Activated T-helper 1 cell treated with anti-CD3 and anti-CD28 coated beads, Interleukin-2, amount 50 U/mL, for 16 hours (primary cell): ENCODE measurements around the gene PNLDC1.
"Not testable (repeated sequence)": the region's sequence is repeated elsewhere in the genome, so short reads cannot be mapped to it uniquely, and the experiment has no call there.

ENCODE experiments used
- DNase-seq, 2 donors: peaks; one replicate each; pipeline ENCODE4 v3.0.0-alpha.2; 2020; ENCODE audit warnings: low read depth in 1 of 2, low spot score in 1 of 2

Gene PNLDC1

GRCh38 chr6:159817951-159818739 lies 18.1 kb downstream of the PNLDC1 start:
- no peak for DNase-seq

- DNase-seq: no peak
Observed at GRCh38 chr6:159819098-159819497, 19.0 kb downstream of the PNLDC1 start.

GRCh38 chr6:159819932-159820640 lies 20.0 kb downstream of the PNLDC1 start:
- no peak for DNase-seq

- no peak for DNase-seq
Observed at GRCh38 chr6:159821122-159821521, 21.0 kb downstream of the PNLDC1 start.

GRCh38 chr6:159821726-159822125 lies 21.6 kb downstream of the PNLDC1 start:
- no peak for DNase-seq

- DNase-seq: no peak
Observed at GRCh38 chr6:159823953-159824352, 23.9 kb downstream of the PNLDC1 start.

GRCh38 chr6:159824690-159825089 lies 24.6 kb downstream of the PNLDC1 start:
- not testable (repeated sequence) for DNase-seq

GRCh38 chr6:159826004-159826403 lies 25.9 kb downstream of the PNLDC1 start:
- DNase-seq: no peak

- no peak for DNase-seq
Observed at GRCh38 chr6:159826968-159827647, 27.0 kb downstream of the PNLDC1 start.

- no peak for DNase-seq
Observed at GRCh38 chr6:159828074-159828473, 28.0 kb downstream of the PNLDC1 start.

- DNase-seq: no peak
Observed at GRCh38 chr6:159829526-159829925, 29.4 kb downstream of the PNLDC1 start.

GRCh38 chr6:159830501-159831372 lies 30.7 kb downstream of the PNLDC1 start:
- DNase-seq: no peak

- DNase-seq: no peak
Observed at GRCh38 chr6:159831373-159831679, 31.2 kb downstream of the PNLDC1 start.

- no peak for DNase-seq
Observed at GRCh38 chr6:159832946-159833345, 32.9 kb downstream of the PNLDC1 start.

- DNase-seq: no peak
Observed at GRCh38 chr6:159833556-159833955, 33.5 kb downstream of the PNLDC1 start.

- no peak for DNase-seq
Observed at GRCh38 chr6:159833997-159834603, 34.0 kb downstream of the PNLDC1 start.

- DNase-seq: no peak
Observed at GRCh38 chr6:159836718-159837490, 36.8 kb downstream of the PNLDC1 start.

- no peak for DNase-seq
Observed at GRCh38 chr6:159837511-159837910, 37.4 kb downstream of the PNLDC1 start.

- DNase-seq: no peak
Observed at GRCh38 chr6:159838020-159838744, 38.1 kb downstream of the PNLDC1 start.
